COR-L47 (cell line): ENCODE measurements around the gene HOXC6.

Experiments used
- DNase-seq: peaks from one replicate; lab custom pipeline; 2025; lab: John Stamatoyannopoulos, UW

The HOXC6 gene

GRCh38 chr12:54029529-54030441 lies 1.5 kb downstream of the HOXC6 start:
- DNase-seq, result no peak

GRCh38 chr12:54030442-54030801 lies 2.2 kb downstream of the HOXC6 start:
- no peak for DNase-seq

GRCh38 chr12:54030889-54031471 lies 2.7 kb downstream of the HOXC6 start:
- DNase-seq, result no peak

GRCh38 chr12:54031480-54031879 lies 3.2 kb downstream of the HOXC6 start:
- no peak for DNase-seq

GRCh38 chr12:54032086-54032619 lies 3.9 kb downstream of the HOXC6 start:
- no peak for DNase-seq

- DNase-seq, result peak; percentile 27
Measured at GRCh38 chr12:54032627-54033100, 4.4 kb downstream of the HOXC6 start, which contains the start of gene HOXC5. Gene HOXC5 (plus strand): TSS chr12:54033050. CDS start chr12:54033123, 73 bp downstream.

GRCh38 chr12:54033106-54033979 lies 5.1 kb downstream of the HOXC6 start:
- no peak for DNase-seq

- DNase-seq, result no peak
Measured at GRCh38 chr12:54033980-54034784, 5.9 kb downstream of the HOXC6 start.

GRCh38 chr12:54034785-54035310 lies 6.6 kb downstream of the HOXC6 start:
- no peak for DNase-seq

- no peak for DNase-seq
Measured at GRCh38 chr12:54035568-54036264, 7.5 kb downstream of the HOXC6 start.

- DNase-seq, result no peak
Measured at GRCh38 chr12:54036620-54037359, 8.6 kb downstream of the HOXC6 start.

GRCh38 chr12:54037360-54038283 lies 9.4 kb downstream of the HOXC6 start:
- no peak for DNase-seq

GRCh38 chr12:54038284-54038870 lies 10.1 kb downstream of the HOXC6 start:
- DNase-seq, result no peak

- peak; percentile 44 for DNase-seq
Measured at GRCh38 chr12:54038871-54039414, 10.7 kb downstream of the HOXC6 start.

GRCh38 chr12:54039417-54040147 lies 11.3 kb downstream of the HOXC6 start:
- no peak for DNase-seq

- no peak for DNase-seq
Measured at GRCh38 chr12:54040148-54040494, 11.9 kb downstream of the HOXC6 start.

- DNase-seq, result no peak
Measured at GRCh38 chr12:54040648-54041047, 12.4 kb downstream of the HOXC6 start.
